ENCODE measurements around the gene POLR2F. TPM values are rescaled to one million over a fixed set of nuclear protein-coding genes. Genes with fewer than 3 reads are reported as not detected.

POLR2F gene
- total RNA-seq, 4 donors from 2014 or later = 19.7 to 88.9 (median 55.2) TPM

GRCh38 chr22:37930270-37930951 lies 23.1 kb upstream of the POLR2F start:
- peak; percentile 16 to 26 for DNase-seq
- Histone ChIP-seq H3K27ac (peak overlapping the region in 1 of 3 donors; percentile 28), H3K9me3 (no peaks in the 10 kb centered on the region), H3K4me1 (peaks cover 17 to 37% of the 10 kb centered on the region in 2 donors), H3K27me3 (no peaks in the 10 kb centered on the region), H3K36me3 (peaks cover 24 to 33% of the 10 kb centered on the region in 2 donors), H3K4me3 (replicated peaks in 1 of 3) (no peak overlapping the region)
- TF ChIP-seq CTCF (IDR thresholded peaks at IDR 0.05) = peak in 2 of 6 experiments; percentile 18 to 45
- no peak for TF ChIP-seq POLR2A (IDR thresholded peaks at IDR 0.05)
- intact Hi-C loops (cut with DNase I) = loop anchor here (10.0 kb wide), 1 partner anchor 116 kb away; no protein-coding TSS in a partner anchor
- 54 to 63% methylated on average over 8 to 11 of the region's 11 CpGs for WGBS, 2 donors

GRCh38 chr22:37930952-37931440 lies 22.5 kb upstream of the POLR2F start:
- Histone ChIP-seq H3K9me3 (no peaks in the 10 kb centered on the region), H3K36me3 (peaks cover 18 to 27% of the 10 kb centered on the region in 2 donors), H3K27ac (peak overlapping the region in 1 of 3 donors; percentile 28), H3K27me3 (no peaks in the 10 kb centered on the region), H3K4me3 (replicated peaks in 1 of 3) (no peak overlapping the region), H3K4me1 (peaks cover 17 to 37% of the 10 kb centered on the region in 2 donors)
- intact Hi-C loops (cut with DNase I) = loop anchor here (10.0 kb wide), 1 partner anchor 116 kb away; no protein-coding TSS in a partner anchor
- TF ChIP-seq POLR2A (IDR thresholded peaks at IDR 0.05) (no peak), CTCF (IDR thresholded peaks at IDR 0.05) (no peak)
- DNase-seq = no peak
- WGBS, 2 donors = 76 to 87% methylated on average over 2 of the region's 2 CpGs

- DNase-seq = no peak
- no peak overlapping the region for H3K4me3 ChIP-seq (replicated peaks in 1 of 3)
- peaks cover 15 to 21% of the 10 kb centered on the region in 2 donors for H3K36me3 ChIP-seq
- no peak overlapping the region for H3K27ac ChIP-seq
- TF ChIP-seq POLR2A (IDR thresholded peaks at IDR 0.05) (no peak), CTCF (IDR thresholded peaks at IDR 0.05) (no peak)
- no peaks in the 10 kb centered on the region for H3K9me3 ChIP-seq
- WGBS, 2 donors = 86 to 92% methylated on average over 6 of the region's 6 CpGs
- peaks cover 17 to 37% of the 10 kb centered on the region in 2 donors for H3K4me1 ChIP-seq
- intact Hi-C loops (cut with DNase I) = loop anchor here (10.0 kb wide), 1 partner anchor 117 kb away; no protein-coding TSS in a partner anchor
- no peaks in the 10 kb centered on the region for H3K27me3 ChIP-seq
Observed at GRCh38 chr22:37931893-37932389, 21.6 kb upstream of the POLR2F start.

- intact Hi-C loops (cut with DNase I) = loop anchor here (10.0 kb wide), 1 partner anchor 118 kb away; no protein-coding TSS in a partner anchor
- Histone ChIP-seq H3K27me3 (no peaks in the 10 kb centered on the region), H3K27ac (peak overlapping the region in 2 of 3 donors; percentile 10 to 42), H3K4me3 (replicated peaks in 1 of 3) (no peak overlapping the region), H3K9me3 (no peaks in the 10 kb centered on the region), H3K4me1 (peaks cover 17 to 37% of the 10 kb centered on the region in 2 donors), H3K36me3 (peaks cover 18 to 19% of the 10 kb centered on the region in 2 donors)
- WGBS, 2 donors = 92 to 100% methylated on average over 7 to 9 of the region's 10 CpGs
- TF ChIP-seq CTCF (IDR thresholded peaks at IDR 0.05) (no peak), POLR2A (IDR thresholded peaks at IDR 0.05) (no peak)
- peak in 1 of 2 donors; percentile 10 for DNase-seq
Observed at GRCh38 chr22:37932401-37932800, 21.1 kb upstream of the POLR2F start.
